Stimulated activated CD8-positive, alpha-beta memory T cell treated with anti-CD3 and anti-CD28 coated beads, Interleukin-4, amount 100 ng/mL, for 4 hours (primary cell): ENCODE results near the gene KLHL29.

Experiments
- DNase-seq, 2 donors: peaks; one replicate each; pipeline ENCODE4 v3.0.0-alpha.2; 2020; ENCODE audit warnings: low read depth in 2 of 2, low spot score in 1 of 2

KLHL29 gene

GRCh38 chr2:23469142-23469540 is 84.2 kb downstream of the KLHL29 start:
- DNase-seq, result no peak

GRCh38 chr2:23475036-23475435 is 90.1 kb downstream of the KLHL29 start:
- DNase-seq, result no peak

DNA sequence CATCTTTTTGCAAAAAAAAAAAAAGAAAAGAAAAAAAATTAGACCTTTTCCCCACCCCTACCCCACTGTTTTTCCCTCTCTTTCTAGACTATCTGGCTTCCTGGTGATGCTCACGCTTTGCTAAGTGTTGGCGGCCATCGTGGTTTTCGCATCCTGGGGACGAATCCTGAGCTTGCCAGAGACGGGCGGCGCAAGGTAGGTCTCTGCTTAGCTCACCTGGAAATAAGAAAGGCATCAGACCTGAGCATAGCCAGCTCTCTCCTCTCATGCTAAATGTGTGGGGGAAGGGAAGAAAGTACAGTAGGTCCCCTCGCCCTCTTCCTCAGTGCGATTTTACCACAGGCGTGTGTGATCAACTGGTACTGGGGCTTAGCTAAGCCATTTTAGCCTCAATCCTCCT is 90.5 kb downstream of the KLHL29 start:
- DNase-seq, result no peak

DNA sequence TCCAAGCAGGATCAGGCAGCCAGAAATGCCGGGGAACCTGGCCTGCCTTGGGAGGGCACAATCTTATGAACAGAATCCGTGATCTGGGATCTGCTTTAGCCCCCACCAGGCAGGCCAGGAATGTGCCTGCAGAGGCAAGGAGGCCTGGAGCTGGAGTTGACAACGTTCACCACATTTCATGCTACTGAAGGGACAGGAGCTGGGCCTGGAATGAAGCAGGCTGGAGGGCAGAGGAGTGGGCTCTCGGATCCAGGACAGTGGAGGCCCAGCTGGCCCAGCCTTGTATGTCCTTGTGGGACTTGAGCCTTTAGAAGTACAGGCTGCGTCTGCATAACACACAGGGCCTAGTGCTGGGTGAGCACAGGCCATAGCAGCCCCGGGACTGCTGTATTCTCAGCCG is 91.8 kb downstream of the KLHL29 start:
- no peak for DNase-seq

- DNase-seq, result no peak
Observed at GRCh38 chr2:23477392-23477791, 92.4 kb downstream of the KLHL29 start.

- DNase-seq, result no peak
Observed at GRCh38 chr2:23478087-23478932, 93.3 kb downstream of the KLHL29 start.

DNA sequence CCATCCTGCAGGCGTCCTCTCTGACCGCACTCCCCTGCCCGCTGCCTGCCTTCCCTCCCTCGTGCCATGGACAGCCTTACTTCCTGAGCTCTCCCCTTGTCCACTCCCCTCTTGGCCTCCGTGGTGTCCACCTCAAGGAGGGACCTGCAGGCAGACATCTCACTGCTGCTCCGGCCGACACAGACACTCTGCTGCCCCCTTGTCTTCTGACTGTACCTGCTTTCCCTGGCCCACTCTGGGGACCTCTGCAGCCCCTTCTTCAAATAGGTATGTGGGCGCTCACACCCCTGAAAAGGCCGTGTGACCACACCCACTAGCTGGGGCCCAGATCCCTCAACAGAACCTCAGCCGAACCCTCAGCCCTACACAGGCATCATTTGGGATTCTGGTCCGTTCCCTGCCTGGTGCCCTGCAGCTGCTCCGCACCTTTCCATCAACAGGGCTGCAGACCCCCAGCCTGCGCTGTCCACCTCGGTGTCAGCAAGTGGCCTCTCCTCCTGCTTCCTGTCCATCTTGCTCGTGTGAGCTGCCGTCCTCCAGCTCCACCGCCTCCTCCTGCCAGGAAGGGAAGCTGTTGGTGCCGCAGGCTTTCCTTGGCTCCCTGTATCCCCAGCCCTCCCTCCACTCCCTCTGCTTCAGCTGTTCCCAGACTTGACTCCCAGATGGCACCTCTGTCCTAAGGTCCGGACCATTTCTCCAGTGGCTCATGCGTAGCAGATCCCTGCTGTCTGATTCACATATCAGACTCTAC is 94.1 kb downstream of the KLHL29 start:
- DNase-seq, result no peak

DNA sequence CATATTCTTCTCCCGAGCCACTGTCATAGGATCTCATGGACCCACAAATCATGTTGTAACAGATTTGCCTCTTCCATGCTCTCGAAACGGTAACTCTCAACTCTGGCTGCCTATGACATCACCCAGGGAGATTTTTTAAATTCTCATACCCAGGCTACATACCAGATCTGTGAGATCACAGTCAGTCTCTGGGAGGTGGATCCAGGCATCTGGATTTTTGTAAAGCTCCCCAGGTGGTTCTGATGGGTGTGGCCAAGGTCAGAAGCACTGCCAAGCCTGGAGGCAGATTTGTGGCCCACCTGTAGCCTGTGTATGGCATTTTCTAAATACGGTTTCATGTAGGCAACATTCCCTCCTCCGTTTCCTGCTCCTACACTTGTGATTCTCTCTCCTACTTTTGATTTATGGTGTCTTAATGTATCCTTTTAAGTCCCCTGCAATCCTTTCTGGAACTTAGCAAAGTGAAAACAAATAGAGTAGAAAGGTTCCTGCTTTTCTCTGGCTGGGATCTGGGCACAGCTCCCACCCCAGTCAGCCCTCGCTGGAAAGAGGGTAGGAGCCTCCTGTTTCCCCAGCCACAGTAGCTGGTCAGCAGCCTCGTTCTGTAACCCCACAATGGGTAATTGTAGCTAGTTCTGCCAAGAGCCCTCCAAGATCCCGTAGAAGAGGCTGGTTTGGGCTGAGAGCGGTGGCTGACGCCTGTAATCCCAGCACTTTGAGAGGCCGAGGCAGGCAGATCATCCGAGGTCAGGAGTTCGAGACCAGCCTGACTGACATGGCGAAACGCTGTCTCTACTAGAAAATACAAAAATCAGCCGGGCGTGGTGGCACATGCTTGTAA is 96.2 kb downstream of the KLHL29 start:
- no peak for DNase-seq

- DNase-seq, result no peak
Observed at GRCh38 chr2:23482188-23482587, 97.2 kb downstream of the KLHL29 start.

DNA sequence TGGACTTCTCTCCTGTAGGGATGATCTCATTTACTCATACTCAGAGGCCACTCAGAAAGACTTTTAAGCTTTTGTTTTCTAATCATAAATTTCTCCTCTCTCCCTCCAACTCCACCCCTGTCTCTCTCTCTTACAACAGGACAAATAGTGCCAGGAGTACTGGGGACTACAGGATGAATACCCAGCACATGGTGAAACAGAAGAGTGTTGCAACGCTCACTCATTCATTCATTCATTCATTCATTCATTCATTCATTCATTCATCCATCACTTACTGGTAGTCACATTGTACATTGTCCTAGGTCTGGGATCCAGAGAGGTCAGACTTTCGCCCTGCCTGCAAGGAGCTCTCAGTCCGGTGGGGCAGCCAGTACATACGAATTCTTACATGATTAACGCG is 97.6 kb downstream of the KLHL29 start:
- DNase-seq, result no peak

DNA sequence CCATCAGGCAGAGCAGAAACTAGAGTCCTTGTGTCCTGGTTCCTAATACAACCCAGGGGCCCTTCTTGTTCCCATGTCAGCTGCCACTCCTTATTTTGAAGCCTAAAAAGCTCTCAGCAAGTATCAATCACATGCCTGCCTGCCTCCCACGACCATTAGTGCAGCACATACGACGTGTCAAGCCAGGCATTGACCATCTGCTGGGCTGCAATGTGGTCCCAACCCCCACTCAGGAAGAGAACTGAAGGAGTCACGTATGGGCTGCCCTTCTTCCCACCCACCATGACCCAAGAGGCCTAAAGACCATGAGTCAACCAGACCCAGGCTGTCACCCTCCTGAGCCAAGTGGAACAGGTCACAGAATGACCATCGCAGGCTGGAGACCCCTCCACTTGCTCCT is 98.8 kb downstream of the KLHL29 start:
- no peak for DNase-seq

DNA sequence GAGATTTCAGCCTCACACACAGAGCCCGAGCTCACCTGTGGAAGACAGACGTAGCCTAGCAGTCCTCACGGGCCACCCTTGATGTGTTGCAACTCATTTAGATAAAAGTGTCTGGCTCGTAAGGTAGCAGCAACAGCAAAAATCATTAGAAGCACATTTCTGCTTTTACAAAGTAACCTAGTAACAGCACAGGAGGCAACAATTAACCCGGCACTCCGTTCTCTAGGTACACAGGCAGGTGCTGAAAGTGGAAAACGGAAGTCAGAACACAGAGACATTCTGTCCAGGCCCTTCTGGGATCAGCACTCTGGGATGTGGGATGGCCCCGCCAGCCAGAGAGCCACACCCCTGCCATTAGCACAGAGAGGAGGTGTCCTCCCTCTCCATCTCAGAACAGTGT is 99.3 kb downstream of the KLHL29 start:
- no peak for DNase-seq

GRCh38 chr2:23484767-23485166 is 99.8 kb downstream of the KLHL29 start:
- no peak for DNase-seq

- no peak for DNase-seq
Observed at GRCh38 chr2:23485261-23485660, 100.3 kb downstream of the KLHL29 start.

- DNase-seq, result no peak
Observed at GRCh38 chr2:23485841-23486683, 101.1 kb downstream of the KLHL29 start.

- no peak for DNase-seq
Observed at GRCh38 chr2:23486684-23487075, 101.7 kb downstream of the KLHL29 start.

GRCh38 chr2:23487735-23488492 is 102.9 kb downstream of the KLHL29 start:
- DNase-seq, result no peak

DNA sequence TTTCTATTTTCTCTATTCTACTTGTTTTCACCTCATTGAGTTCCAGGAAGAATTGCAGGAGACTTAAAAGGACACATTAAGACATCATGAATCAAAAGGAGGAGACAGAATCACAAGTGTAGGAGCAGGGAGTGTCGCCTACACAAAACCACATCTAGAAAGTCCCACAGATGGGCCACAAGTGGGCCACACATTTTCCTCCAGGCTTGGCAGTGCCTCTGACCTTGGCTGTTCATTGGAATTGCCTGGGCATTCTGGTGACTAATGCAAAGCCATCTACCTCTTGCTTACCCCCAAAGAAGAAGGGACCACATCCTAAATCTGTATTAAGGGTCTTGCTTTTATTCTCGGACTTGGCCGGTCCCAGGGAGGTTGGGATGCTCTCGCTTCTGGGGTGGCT is 103.6 kb downstream of the KLHL29 start:
- no peak for DNase-seq

GRCh38 chr2:23489471-23490322 is 104.7 kb downstream of the KLHL29 start:
- DNase-seq, result no peak
